ENCODE measurements around the gene PITRM1.

GRCh38 chr10:3135006-3135405, 37.6 kb downstream of the PITRM1 start:
- TF ChIP-seq CTCF (IDR thresholded peaks at IDR 0.05) (no peak), POLR2A (IDR thresholded peaks at IDR 0.05) (no peak), POLR2AphosphoS5 (IDR thresholded peaks at IDR 0.05) (no peak)

All from gastroesophageal sphincter (tissue), 3 donors.